Measurements from ENCODE around the gene SH3PXD2A.

GRCh38 chr10:103838070-103838395 lies 17.3 kb downstream of the SH3PXD2A start:
- TF ChIP-seq POLR2A (IDR thresholded peaks at IDR 0.05) (no peak), CTCF (IDR thresholded peaks at IDR 0.05 in 8 of 11, conservative IDR thresholded peaks at IDR 0.05 in 3 of 11) (no peak), POLR2AphosphoS5 (IDR thresholded peaks at IDR 0.05) (no peak)
